ENCODE results near the gene VOPP1. TPM values are rescaled to one million over a fixed set of nuclear protein-coding genes. Genes with fewer than 3 reads are reported as not detected.

Gene VOPP1
- total and polyA plus RNA-seq, 2 donors (not counting 3 experiments of a cell fraction or from before 2014, with no cell fraction given): 85.6 to 154 TPM

DNA sequence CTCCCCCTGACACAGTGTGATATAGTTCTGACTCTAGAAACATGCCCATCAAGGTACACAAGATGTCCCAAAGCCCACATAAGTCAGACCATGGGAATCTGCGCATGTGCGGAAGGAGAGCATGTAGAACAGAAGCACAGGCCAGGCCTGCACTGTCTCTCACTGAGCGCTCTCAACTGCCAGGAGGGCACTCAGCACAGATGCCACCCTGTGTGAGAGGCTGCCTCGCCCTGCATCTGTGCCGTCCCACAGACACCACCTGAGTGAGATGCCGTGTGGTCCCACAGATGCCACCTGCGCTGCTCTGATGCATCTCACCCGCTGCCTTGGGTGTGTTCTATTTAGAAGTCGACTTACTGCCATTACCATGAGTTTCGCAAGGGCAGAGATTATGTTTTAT, 98.4 kb downstream of the VOPP1 start:
- Histone ChIP-seq H3K27me3 (ENCODE audit: control insufficient read depth in 2 of 2, insufficient read depth in 2 of 2, low read length in 2 of 2) (no peaks in the 10 kb centered on the region), H3K36me3 (ENCODE audit: control insufficient read depth in 2 of 2, extremely low read depth in 1 of 2, insufficient read depth in 2 of 2, low read length in 2 of 2) (peaks cover 0 to 21% of the 10 kb centered on the region in 2 experiments), H3K4me1 (ENCODE audit: control insufficient read depth, extremely low read depth, insufficient read depth, low read length) (no peaks in the 10 kb centered on the region), H3K9me3 (replicated peaks; ENCODE audit: control insufficient read depth, insufficient read depth, low read length) (no peaks in the 10 kb centered on the region), H3K9ac (replicated peaks; ENCODE audit: extremely low read depth, insufficient read depth, low read length) (no peak overlapping the region), H3K79me2 (ENCODE audit: control insufficient read depth, insufficient read depth, low read length) (peaks cover 13% of the 10 kb centered on the region), H3K9me1 (replicated peaks; ENCODE audit: control insufficient read depth, extremely low read depth, insufficient read depth, low read length) (no peaks in the 10 kb centered on the region), H3K4me3 (replicated peaks in 1 of 3; ENCODE audit: insufficient read depth in 1 of 3, low read depth in 1 of 3, low read length in 3 of 3) (no peak overlapping the region), H3K27ac (ENCODE audit: insufficient read depth, low read depth, low read length) (no peak overlapping the region), H4K20me1 (replicated peaks; ENCODE audit: control insufficient read depth, extremely low read depth, insufficient read depth, low read length) (no peaks in the 10 kb centered on the region), H3K4me2 (ENCODE audit: insufficient read depth, low read length) (no peak overlapping the region), H2AFZ (ENCODE audit: low read depth, low read length) (no peak overlapping the region)
- ChIA-PET CTCF (no interaction called here), POLR2A (no interaction called here)
- no peak for TF ChIP-seq EZH2 (IDR thresholded peaks at IDR 0.05; ENCODE audit: borderline replicate concordance, low read depth, low read length, severe bottlenecking)
- DNase-seq (ENCODE audit: low read depth, low spot score) (no peak), FAIRE-seq (no peak)
- dilution Hi-C loops (cut with MboI; ENCODE audit: extremely low pct_ligation_motif_present, low sequenced_read_pairs): no loop called here
- BruUV-seq (replicated peaks): no TSS peak
- intact Hi-C loops (cut with micrococcal nuclease): no loop called here

DNA sequence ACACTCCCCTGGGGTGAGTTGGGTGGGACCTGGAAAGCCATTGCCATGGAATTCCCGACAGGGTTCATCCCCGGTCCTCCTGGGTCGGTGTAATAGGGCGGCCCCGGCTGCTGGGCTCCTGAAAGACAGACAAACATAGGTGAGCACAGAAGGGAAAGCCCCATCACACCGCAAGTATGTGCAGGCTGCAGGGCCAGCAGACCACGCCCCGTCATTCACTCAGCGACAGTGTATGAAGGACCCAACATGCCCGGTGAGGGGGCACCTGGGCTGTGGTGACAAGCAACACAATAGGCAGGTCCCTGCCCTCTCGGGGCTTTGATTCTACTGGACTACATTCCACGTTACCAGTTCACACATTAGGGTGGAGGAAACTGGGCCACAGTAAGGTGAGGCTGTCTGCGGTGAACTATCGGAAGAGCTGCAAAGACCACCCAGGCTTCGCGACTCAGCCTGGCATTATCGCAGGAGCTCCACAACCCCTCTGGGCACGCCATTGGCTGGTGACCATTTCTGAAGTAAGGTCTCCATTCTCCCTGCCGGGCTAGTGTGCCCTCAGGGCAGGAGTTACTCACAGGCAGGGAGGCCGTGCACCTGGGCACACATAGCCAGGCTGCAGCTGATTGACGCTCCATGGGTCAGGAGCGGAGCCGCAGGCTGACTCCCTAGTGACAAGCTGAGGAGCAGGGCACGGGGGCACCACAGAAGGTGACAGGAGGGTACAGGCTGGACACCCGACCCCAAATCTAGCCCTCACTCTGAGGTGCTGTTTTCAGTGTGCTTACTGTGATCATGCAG, 99.2 kb downstream of the VOPP1 start:
- Histone ChIP-seq H3K79me2 (ENCODE audit: control insufficient read depth, insufficient read depth, low read length) (peaks cover 9% of the 10 kb centered on the region), H3K9me1 (replicated peaks; ENCODE audit: control insufficient read depth, extremely low read depth, insufficient read depth, low read length) (no peaks in the 10 kb centered on the region), H2AFZ (ENCODE audit: low read depth, low read length) (no peak overlapping the region), H3K4me1 (ENCODE audit: control insufficient read depth, extremely low read depth, insufficient read depth, low read length) (no peaks in the 10 kb centered on the region), H4K20me1 (replicated peaks; ENCODE audit: control insufficient read depth, extremely low read depth, insufficient read depth, low read length) (no peaks in the 10 kb centered on the region), H3K9me3 (replicated peaks; ENCODE audit: control insufficient read depth, insufficient read depth, low read length) (no peaks in the 10 kb centered on the region), H3K4me2 (ENCODE audit: insufficient read depth, low read length) (no peak overlapping the region), H3K4me3 (replicated peaks in 1 of 3; ENCODE audit: insufficient read depth in 1 of 3, low read depth in 1 of 3, low read length in 3 of 3) (no peak overlapping the region), H3K36me3 (ENCODE audit: control insufficient read depth in 2 of 2, extremely low read depth in 1 of 2, insufficient read depth in 2 of 2, low read length in 2 of 2) (peaks cover 2 to 24% of the 10 kb centered on the region in 2 experiments), H3K27me3 (ENCODE audit: control insufficient read depth in 2 of 2, insufficient read depth in 2 of 2, low read length in 2 of 2) (no peaks in the 10 kb centered on the region), H3K9ac (replicated peaks; ENCODE audit: extremely low read depth, insufficient read depth, low read length) (no peak overlapping the region), H3K27ac (ENCODE audit: insufficient read depth, low read depth, low read length) (no peak overlapping the region)
- TF ChIP-seq GATA2 (IDR thresholded peaks at IDR 0.05; ENCODE audit: insufficient read depth, insufficient read length, low read depth, low read length) (no peak), MYC (IDR thresholded peaks at IDR 0.05; ENCODE audit: low read depth, low read length) (no peak), EZH2 (IDR thresholded peaks at IDR 0.05; ENCODE audit: borderline replicate concordance, low read depth, low read length, severe bottlenecking) (no peak), JUN (IDR thresholded peaks at IDR 0.05; ENCODE audit: borderline replicate concordance, insufficient read depth, insufficient read length, low read depth) (no peak), POLR2A (IDR thresholded peaks at IDR 0.05; ENCODE audit: low read depth, low read length) (no peak), POLR2AphosphoS5 (IDR thresholded peaks at IDR 0.05; ENCODE audit: insufficient read depth, low read depth, low read length) (no peak), FOS (IDR thresholded peaks at IDR 0.05; ENCODE audit: borderline replicate concordance, insufficient read depth, low read length) (no peak)
- TF ChIP-seq, protein P1, sequence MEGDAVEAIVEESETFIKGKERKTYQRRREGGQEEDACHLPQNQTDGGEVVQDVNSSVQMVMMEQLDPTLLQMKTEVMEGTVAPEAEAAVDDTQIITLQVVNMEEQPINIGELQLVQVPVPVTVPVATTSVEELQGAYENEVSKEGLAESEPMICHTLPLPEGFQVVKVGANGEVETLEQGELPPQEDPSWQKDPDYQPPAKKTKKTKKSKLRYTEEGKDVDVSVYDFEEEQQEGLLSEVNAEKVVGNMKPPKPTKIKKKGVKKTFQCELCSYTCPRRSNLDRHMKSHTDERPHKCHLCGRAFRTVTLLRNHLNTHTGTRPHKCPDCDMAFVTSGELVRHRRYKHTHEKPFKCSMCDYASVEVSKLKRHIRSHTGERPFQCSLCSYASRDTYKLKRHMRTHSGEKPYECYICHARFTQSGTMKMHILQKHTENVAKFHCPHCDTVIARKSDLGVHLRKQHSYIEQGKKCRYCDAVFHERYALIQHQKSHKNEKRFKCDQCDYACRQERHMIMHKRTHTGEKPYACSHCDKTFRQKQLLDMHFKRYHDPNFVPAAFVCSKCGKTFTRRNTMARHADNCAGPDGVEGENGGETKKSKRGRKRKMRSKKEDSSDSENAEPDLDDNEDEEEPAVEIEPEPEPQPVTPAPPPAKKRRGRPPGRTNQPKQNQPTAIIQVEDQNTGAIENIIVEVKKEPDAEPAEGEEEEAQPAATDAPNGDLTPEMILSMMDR (IDR thresholded peaks at IDR 0.05; ENCODE audit: extremely low read depth in 1 of 2, insufficient read depth in 1 of 2, low read depth in 1 of 2, low read length in 2 of 2): no peak
- TF ChIP-seq, protein P2, sequence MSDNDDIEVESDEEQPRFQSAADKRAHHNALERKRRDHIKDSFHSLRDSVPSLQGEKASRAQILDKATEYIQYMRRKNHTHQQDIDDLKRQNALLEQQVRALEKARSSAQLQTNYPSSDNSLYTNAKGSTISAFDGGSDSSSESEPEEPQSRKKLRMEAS (IDR thresholded peaks at IDR 0.05; ENCODE audit: insufficient read depth, insufficient read length): no peak
- no peak for FAIRE-seq
- dilution Hi-C loops (cut with MboI; ENCODE audit: extremely low pct_ligation_motif_present, low sequenced_read_pairs): no loop called here
- DNase-seq (ENCODE audit: low read depth, low spot score): no peak
- CTCF ChIA-PET: no interaction called here
- intact Hi-C loops (cut with micrococcal nuclease): no loop called here
- POLR2A ChIA-PET: no interaction called here
- BruUV-seq (replicated peaks): no TSS peak
